GM21528 (cell line): ENCODE results near the gene GSC2.

Experiments used
- ATAC-seq: cut with Tn5 transposase; IDR thresholded peaks from one replicate; pipeline ENCODE4 v1.9.1; 2021; ENCODE audit warnings: mild to moderate bottlenecking, moderate library complexity; ENCODE audit not compliant: unreplicated experiment, low FRiP score

GSC2 gene

GRCh38 chr22:19105867-19106802 lies 44.0 kb downstream of the GSC2 start:
- ATAC-seq = no peak

DNA sequence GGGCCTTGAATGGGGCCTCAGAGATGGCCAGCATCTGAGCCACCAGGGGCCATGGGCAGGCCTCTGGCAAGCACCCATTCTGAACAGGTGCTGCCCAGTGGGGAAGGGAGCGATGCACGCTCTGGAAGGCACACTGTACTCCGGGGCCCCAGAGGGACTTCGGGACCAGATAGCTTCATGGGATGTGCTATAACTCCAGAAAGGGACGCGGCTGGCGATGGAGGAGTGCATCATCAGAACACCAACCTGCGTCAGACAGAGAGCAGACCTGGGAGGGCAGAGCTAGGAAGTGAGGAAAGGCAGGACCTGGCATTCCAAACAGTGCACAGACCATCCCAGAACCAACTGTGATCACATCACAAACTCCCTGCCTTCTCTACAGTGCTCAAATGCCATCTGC lies 44.6 kb downstream of the GSC2 start:
- ATAC-seq = no peak

- no peak for ATAC-seq
These were observed 45.9 kb downstream of the GSC2 start for GRCh38 chr22:19103880-19104821.

GRCh38 chr22:19098157-19098556 lies 51.9 kb downstream of the GSC2 start:
- ATAC-seq = no peak

DNA sequence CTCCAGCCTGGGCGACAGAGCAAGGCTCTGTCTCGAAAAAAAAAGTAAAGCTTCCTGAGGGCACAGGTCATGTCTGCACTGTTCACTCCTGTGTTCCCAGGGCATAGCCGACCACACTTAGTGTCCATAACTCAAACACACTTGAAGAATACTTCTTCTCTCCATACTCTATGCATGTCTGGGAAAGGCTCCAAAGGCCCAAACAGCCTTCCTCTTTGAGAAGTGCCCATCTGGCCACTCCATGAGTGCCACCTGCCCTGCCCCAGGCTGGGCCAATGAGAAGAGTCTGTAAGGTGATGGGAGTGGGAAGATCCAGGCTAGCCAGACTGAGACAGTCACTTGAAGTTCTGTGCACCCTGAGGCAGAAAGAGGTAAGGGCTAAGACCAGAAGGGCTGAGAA lies 52.6 kb downstream of the GSC2 start:
- ATAC-seq = no peak
